GM19240 (cell line): ENCODE measurements around the gene ALDH2.
"Not testable (repeated sequence)": the region's sequence is repeated elsewhere in the genome, so short reads cannot be mapped to it uniquely, and the experiment has no call there.

ENCODE experiments used
- DNase-seq: peaks from one replicate; pipeline ENCODE4 v3.0.0; 2011; ENCODE audit warnings: low spot score; ENCODE audit not compliant: insufficient read length

The ALDH2 gene

DNA sequence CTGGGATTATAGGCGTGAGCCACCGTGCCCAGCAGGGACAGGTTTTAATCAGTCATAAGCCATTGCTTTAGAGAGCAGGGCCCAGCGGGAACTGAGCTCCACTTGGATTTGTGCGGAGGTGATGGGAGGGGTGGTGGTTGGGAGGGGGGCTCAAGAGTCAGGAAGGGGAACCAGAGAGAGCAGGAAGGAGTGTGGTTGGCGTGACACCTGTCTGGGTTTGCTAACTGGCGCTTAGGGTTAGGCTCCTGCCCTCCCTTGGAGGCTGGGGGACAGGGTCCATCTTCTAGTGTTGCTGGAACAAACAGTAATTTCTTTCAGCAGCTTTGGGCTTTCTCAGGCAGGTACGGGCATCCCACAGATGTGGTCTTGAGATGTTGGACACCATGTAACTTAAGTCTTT lies 7.5 kb upstream of the ALDH2 start:
- DNase-seq = no peak

DNA sequence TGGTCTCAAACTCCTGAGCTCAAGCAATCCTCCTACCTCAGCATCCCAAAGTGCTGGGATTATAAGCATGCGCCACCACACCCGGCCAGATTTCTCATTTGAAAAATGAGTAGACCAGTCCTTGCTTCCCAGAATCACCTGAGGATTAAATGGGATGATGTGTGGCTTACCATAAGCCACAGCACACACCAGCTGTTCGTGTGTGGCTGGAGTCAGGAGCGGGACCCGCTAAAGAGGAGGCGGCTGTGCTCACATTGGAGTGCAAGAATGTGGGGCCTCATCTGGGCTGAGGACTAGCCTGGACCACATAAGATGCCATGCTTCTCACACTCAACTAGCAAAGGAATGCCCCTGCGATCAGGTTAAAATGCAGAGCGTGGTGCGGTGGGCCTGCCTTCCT lies 6.7 kb upstream of the ALDH2 start:
- DNase-seq = no peak

DNA sequence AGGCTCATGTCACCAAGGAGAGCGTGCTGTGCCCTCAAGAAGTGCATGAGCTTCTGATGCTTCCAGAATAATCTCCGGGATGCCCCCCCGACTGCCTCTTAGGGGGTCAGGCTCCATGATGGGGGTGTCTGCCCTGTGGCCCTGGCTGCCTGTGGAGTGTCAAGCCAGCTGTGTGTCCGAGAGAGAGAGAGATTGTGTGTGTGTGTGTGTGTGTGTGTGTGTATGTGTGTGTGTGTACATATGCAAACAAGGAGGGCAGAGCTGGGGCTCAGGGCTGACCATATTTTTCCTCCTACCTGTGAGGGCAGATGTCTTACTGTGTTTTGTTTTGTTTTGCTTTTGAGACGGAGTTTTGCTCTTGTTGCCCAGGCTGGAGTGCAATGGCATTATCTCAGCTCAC lies 5.6 kb upstream of the ALDH2 start:
- peak; percentile 40 for DNase-seq

DNA sequence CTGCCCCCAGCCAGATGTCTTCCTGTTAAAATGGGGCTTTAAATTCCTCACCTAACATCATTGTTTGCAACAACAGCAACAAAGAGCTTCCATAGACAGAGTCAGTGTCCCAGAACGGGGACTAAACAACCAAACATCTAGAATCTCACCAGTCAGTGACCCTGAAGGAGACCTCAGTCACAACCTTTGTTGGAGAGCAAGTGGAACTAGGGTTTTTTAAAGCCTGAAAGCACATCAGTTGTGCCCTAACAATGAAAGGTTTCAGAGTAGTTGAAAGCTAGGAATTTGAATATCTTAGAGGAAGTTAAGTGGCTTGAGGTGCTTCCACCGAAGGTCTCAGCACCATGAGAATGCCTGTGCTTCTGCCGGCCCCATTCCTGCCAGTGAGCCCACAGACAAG lies 5.0 kb upstream of the ALDH2 start:
- no peak for DNase-seq

DNA sequence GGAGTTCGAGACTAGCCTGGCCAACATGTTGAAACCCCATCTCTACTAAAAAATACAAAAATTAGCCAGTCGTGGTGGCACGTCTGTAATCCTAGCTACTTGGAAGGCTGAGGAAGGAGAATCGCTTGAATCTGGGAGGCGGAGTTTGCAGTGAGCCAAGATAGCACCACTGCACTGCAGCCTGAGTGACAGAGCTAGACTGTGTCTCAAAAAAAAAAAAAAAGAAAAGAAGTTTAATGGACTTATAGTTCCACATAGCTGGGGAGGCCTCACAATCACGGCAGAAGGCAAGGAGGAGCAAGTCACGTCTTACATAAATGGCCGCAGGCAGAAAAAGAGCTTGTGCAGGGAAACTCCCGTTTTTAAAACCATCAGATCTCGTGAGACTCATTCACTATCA lies 3.2 kb upstream of the ALDH2 start:
- DNase-seq = not testable (repeated sequence)

DNA sequence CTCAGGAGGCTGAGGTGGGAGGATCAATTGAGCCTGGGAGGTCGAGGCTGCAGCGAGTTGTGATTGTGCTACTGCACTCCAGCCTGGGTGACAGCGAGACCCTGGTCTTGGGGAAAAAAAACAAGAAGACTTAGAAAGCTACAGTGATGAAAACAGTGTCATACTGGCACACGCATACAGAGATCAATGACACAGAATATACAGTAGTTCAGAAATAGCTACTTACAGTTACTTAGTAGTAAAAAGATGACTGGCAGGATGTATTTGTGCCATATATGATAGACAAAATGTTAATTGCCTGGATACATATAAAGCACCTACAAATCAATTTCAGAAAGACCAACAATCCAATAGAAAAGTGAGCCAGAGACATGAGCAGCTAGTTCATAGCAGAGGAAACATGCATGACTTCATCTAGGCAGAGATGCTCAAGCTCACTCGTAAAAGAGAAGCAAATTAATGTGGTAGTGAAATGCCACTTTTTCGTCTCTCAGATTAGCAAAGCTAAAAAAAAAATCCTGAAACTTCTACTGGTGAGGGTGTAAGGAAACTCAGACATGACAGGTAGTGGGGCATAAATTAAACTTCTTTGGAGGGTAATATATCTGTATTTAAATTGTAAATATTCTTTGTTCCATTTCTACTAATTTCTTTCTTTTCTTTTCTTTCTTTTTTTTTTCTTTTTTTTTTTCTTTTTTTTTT lies 2.5 kb upstream of the ALDH2 start:
- no peak for DNase-seq

DNA sequence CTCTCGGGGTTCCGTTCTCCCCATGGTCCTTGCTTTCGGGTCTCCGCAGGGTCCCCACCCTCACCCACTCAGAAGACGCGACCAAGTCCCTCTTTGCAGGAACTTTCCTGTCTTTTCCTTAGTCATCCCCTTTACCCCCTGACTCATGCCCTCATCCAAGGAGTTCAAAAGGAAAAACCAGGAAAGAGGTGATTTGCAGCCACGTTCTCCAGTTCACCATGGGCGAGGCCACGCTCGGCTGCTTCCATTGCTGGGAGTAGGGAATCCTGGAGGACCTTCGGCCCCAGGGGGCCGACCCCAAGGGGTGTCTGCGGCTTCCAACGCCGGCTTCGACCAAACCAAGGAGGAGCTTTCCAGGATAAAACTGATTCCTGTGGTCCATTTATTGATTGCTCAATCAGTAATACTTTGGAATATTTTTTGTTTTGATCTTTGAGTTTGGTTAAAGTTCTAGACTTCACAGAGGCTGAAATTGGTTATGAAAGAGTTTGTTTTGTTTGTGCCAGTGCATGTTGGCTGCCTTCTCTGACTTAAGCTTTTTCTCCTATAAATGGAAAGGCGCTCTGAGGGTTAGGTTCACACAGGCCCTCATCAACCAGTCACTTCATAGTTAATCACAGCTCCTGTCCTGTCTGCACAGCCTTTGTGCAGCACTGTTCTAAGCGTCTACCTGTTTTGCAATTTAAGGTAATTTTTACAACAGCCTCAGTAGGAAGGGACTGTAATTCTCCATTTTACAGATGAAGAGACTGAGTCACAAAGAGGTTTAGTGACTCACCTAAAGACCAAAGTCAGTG lies 827 bp downstream of the ALDH2 start:
- DNase-seq = no peak

DNA sequence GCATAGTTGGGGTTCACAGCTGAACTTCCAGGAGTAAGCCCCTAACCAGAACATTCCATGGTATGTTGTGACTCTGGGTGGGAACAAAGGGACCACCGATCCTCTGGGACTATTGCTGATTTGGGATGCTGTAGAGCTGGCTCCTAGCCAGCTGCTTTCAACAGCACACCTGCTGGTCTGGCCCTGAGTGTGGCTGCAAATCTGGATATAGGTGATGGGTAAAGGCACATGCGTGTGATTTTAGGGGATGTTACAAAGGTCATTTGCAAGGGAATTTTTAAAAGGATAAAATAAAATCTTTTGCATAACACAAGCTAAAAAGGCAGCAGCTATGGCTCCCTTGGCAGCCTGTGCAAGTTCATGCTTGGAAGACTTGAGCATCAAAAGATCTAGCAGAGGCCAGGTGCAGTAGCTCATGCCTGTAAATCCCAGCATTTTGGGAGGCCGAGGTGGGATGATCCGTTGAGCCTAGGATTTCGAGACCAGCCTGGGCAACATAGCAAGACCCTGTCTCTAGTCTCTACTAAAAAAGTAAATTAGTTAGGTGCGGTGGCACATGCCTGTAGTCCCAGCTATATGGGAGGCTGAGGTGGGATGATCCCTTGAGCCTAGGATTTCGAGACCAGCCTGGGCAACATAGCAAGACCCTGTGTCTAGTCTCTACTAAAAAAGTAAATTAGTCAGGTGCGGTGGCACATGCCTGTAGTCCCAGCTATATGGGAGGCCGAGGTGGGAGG lies 1.6 kb downstream of the ALDH2 start:
- DNase-seq = no peak

DNA sequence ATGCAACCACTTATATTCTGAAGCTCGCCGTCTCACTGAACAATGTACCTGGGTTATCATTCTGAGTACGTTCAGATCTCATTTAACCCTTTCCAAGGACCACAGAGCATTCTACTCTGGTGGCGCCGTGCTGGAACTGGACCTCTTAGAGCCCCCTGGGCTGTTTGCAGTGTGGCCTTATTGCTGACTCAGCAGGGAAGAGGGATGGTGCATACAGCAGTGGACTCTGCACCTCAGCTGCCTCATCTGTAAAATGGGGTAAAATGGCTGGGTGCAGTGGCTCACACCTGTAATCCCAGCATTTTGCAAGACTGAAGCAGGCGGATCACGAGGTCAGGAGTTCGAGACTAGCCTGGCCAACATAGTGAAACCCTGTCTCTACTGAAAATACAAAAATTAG lies 2.9 kb downstream of the ALDH2 start:
- DNase-seq = no peak

DNA sequence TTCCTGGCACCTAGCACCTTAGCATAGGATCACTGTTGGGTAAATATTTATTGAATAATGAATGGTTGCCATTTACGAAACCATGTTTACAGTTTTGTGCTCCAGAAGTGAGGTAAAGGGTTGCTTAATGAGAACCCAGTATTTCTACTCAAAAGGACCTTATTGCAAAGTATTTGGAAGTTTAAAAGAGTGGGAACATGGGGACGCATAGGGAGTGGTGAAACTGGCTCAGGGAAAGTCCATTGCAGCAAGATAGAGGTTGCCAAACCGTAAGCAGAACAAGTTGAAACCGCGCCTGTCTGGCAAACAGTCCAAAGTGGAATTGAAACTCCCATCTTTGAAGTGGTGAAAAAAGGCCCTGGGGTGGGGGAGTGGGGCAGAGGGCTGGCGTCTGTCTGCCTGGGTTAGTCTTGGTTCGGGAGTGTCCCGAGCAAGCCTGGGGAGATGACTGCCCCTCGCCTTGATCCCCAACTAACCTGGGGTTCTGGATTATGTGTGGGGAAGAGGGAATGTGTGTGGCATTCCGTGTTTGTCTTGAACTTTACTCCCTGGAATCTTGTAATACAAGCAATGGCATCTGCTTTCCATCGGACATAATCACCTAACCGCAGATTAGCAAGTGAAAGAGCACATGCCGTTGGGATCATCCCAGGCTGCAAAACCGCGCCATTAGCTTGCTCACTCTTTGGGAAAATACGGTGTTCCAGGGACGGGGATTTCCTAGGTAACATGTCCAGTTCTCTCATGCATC lies 7.2 kb downstream of the ALDH2 start:
- DNase-seq = no peak

DNA sequence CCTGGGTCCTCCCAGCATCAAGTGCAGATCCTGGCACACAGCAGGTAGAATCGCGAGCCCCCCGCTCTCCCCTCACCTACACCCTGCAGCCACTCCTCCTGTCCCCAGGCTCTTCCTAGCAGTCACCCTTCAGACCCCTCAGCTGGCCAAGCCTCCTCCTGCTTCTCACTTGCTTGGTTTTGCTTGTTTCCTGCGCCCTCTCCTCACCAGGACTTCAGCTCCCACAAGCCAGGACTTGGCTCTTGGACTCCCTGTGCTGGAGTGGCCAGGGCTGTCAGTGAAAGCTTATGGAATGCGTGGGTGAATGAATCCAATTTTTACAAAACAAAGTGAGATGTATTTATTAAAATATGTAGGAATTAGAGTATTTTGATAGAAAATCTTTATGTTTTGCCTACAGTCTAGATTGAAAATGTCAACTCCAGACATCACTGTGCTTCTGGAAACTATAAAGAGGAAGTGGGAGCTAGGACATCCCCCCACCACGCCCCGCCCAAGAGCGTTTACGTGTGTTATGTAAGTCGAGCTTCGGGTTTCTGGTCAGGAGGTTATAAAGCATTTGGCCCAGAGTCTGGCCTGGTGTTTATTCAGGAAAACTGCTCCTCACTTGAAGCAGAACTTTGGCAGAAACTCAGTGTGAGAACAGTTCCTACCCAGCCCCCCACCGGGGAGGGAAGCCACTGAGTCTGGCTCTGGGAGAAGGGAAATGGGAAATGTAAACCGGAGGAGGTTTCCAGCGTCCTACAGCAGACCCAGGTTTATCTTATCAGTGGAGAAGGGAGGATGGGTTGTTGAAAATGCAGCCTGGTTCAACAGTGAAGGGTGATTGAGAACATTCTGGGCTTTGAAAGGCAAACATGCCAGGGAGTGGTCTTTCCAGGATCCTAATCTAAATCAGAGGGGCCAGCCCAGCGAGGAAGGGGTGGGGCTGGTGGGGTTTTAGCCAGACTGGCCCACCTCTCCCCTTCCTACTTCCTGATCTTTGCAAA lies 8.8 kb downstream of the ALDH2 start:
- DNase-seq = peak; percentile 53

DNA sequence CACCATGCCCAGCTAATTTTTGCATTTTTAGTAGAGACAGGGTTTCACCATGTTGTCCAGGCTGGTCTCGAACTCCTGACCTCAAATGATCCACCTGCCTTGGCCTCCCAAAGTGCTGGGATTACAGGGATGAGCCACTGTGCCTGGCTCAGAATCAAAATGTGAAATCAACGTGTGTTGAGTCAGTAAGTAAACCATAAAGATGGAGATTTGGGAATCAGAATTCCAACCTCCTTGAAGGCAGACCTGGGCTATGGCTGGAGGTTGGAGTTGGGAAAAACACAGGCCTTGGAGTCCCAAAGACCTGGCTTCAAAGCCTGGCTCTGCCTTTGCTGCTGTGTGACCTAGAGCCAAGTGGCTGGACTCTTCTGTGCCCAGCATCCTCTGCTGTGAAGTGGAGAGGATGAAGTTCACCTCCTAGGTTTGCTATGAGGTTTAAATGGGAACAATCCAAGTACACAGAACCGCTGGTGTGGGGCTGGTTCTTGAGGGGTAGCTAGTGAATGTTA lies 10.2 kb downstream of the ALDH2 start:
- no peak for DNase-seq

DNA sequence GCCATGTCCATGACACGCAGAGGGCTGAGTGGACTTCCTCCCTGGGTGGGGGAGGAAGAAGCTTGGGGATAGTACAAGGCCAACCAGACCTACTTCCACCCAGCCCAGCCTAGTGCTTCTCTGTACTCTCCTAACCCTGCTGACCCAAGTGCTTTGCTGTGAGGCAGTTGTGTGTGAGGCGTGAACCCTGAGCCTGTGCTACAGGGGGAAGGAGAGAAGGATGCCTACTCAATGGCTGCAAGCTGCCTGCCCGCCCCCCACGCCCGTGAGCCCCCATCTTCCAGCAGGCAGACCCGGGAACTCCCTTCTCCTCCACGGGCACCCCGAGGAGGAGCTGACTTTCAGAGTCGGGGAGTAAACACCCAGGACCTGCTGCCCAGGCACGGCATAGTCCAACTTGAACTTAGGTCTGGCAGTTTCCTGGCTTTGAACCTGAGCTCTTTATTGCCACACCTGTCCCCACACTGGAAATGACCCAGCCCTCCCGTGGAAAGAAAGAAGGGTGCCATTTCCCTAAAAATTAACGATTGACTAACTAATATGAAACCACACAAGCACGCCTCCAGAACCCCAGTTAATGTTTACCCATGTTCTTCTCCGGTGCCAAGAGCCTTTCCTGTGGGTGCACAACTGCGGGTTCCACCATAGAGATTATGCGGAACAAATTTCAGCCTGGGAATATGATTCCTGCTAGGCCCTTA lies 10.8 kb downstream of the ALDH2 start:
- DNase-seq = no peak

DNA sequence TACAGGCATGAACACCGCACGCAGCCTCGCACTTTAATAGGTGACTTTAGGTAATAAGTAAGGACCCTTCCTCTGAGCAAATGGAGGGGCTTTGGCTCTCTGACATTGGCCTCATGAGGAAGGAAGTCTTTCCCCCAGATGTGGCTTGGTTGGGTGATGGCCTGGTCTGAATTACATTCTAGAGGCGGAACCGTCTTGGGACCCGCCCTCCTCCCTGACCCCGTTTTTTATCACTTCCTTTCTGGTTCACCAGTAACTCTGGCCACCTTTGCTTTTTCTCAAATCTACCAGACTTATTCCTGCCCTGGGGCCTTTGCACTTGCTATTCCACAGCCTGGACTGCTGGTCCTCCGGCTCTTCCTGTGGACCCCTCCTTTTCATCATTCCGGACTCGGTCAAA lies 13.4 kb downstream of the ALDH2 start:
- DNase-seq = no peak

DNA sequence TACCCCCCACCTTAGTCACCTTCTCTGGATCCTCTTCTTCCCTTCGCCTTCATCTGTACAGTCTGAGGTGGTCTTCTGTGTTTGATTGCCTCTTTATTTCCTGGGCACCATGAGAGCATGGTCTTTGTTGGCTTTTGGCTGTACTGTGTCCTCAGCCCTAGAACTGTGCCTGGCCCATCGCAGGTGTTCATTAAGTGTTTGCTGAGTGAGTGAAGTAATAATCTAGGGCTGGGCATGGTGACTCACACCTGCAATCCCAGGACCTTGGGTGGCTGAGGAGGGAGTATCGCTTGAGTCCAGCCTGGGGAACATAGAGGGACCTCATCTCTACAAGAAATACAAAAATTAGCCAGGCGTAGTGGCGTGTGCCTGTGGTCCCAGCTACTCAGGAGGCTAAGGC lies 13.9 kb downstream of the ALDH2 start:
- DNase-seq = no peak

DNA sequence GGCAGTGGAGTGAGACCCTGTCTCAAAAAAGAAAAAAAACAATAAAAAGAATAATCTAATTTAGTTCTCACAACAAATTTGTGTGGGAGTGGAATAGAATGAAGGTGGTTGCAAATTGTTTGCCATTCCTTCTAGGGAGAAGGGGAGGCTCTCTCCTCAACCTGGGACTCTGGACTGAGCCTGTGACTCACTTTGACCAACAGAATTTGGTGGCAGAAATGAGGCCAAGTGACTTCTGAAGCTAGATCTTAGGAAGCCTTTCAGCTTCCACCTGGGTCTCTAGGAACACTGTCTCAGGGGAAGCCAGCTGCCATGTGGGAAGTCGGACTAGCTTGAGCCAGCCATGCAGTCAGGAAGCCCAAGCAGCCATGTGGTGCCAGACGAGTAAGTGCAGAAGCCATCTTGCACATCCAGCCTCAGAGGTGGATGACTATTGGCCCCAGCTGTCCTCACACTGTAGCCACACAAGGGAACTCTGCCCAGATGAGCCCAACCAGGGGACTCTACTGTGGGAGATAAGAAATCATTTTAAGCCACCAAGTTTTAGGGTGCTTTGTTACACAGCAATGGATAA lies 14.4 kb downstream of the ALDH2 start:
- DNase-seq = no peak

DNA sequence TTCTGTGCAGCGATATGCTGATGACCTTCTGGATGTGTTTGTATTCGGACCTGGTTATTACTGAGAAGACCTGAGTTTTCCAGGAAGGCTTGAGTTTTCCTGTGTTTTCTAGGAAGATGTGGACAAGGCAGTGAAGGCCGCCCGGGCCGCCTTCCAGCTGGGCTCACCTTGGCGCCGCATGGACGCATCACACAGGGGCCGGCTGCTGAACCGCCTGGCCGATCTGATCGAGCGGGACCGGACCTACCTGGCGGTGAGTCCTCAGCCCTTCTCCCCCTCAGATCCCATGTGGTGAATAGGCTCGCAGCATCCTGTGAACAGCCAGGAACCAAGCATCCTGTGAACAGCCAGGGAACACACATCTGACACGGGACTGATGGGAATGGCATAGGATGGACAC lies 16.3 kb downstream of the ALDH2 start:
- no peak for DNase-seq

DNA sequence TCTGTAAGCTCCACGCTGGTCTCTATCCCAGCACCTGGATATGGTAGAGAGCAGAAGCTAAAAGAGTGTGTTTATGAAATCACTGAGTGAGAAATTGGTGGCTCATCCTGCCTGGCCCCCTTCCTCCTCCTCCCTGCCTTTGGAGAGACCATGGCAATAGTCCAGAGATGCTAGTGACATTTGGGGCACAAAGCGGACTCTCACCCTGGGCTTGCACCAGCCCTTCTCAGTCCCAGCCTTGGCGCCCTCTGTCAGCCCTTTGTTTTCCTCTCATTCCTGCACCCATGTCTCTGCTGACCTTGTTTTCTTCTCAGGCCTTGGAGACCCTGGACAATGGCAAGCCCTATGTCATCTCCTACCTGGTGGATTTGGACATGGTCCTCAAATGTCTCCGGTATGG lies 18.2 kb downstream of the ALDH2 start:
- DNase-seq = no peak

DNA sequence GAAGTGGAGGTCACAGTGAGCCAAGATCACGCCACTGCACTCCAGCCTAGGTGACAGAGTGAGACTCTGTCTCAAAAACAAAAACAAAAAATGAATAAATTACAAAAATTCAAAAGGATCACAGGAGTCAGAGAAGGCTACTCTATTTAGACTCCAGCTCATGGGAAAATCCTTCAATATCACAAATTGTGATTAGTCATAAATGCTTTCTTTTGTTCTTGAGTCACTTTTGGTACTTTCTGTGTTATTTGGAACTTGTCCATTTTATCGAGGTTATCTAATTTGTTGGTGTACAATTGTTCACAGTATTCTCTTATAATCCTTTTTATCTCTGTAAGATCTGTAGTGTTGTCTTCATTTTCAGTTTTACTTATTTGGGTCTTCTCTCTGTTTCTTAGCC lies 18.9 kb downstream of the ALDH2 start:
- no peak for DNase-seq
